Caco-2 (cell line): Measurements from ENCODE around the gene C1orf174. TPM values are rescaled to one million over a fixed set of nuclear protein-coding genes. Genes with fewer than 3 reads are reported as not detected.

Source experiments
- BruUV-seq: library from RNA; stranded (reverse); fragments of 400-500 nt; replicated peaks from 2 replicates; lab custom pipeline; 2021; lab: Mats Ljungman, UMichigan
- CTCF ChIA-PET: fragments of 300-600 bp; sonication (Branson Sonifier 250); formaldehyde crosslinking; loops from one replicate; lab custom pipeline; 2022; ENCODE audit warnings: antibody characterized with exemption; lab: Charles Lee
- POLR2A ChIA-PET: fragments of 300-600 bp; sonication (Branson Sonifier 250); formaldehyde crosslinking; loops from one replicate; lab custom pipeline; 2022; ENCODE audit warnings: antibody characterized with exemption; lab: Charles Lee
- DNase-seq, 2 experiments: peaks; one replicate each; pipeline versions ENCODE4 v3.0.0 to v3.0.0-alpha.2; 2020 to 2022
- H3K27me3 ChIP-seq: replicated peaks from 2 replicates; pipeline ENCODE4 v1.6.0; 2011; ENCODE audit warnings: low read length; ENCODE audit not compliant: control insufficient read depth, insufficient read depth
- H3K36me3 ChIP-seq: 2 replicates; pipeline ENCODE4 v1.5.1; 2011; ENCODE audit warnings: low read length; ENCODE audit not compliant: control insufficient read depth, insufficient read depth
- H3K4me1 ChIP-seq: fragments of 250-450 bp; sonication (Bioruptor Pico); 2 replicates; pipeline ENCODE4 v1.5.1; 2020; ENCODE audit warnings: mild to moderate bottlenecking
- H3K4me3 ChIP-seq: 2 replicates; pipeline ENCODE4 v1.5.1; 2011; ENCODE audit warnings: low read depth, mild to moderate bottlenecking, control low read depth, low read length
- H3K9me3 ChIP-seq: fragments of 250-450 bp; sonication (Bioruptor Pico); 2 replicates; pipeline ENCODE4 v1.5.1; 2020; ENCODE audit warnings: mild to moderate bottlenecking, moderate library complexity
- H3K27ac Mint-ChIP-seq: one replicate; pipeline ENCODE4 v1.8.0; 2022; ENCODE audit warnings: mixed read lengths; ENCODE audit not compliant: unreplicated experiment
- H3K27me3 Mint-ChIP-seq: one replicate; pipeline ENCODE4 v1.8.0; 2022; ENCODE audit warnings: mixed read lengths; ENCODE audit not compliant: insufficient read depth, unreplicated experiment
- H3K36me3 Mint-ChIP-seq: one replicate; pipeline ENCODE4 v1.8.0; 2022; ENCODE audit warnings: mild to moderate bottlenecking, mixed read lengths; ENCODE audit not compliant: insufficient read depth, unreplicated experiment
- H3K4me1 Mint-ChIP-seq: one replicate; pipeline ENCODE4 v1.8.0; 2022; ENCODE audit warnings: low read depth, mixed read lengths; ENCODE audit not compliant: unreplicated experiment
- H3K4me3 Mint-ChIP-seq: one replicate; pipeline ENCODE4 v1.8.0; 2022; ENCODE audit warnings: mild to moderate bottlenecking, moderate library complexity, mixed read lengths; ENCODE audit not compliant: unreplicated experiment
- H3K9me3 Mint-ChIP-seq: one replicate; pipeline ENCODE4 v1.8.0; 2022; ENCODE audit warnings: mixed read lengths; ENCODE audit not compliant: unreplicated experiment
- CTCF ChIP-seq, 2 experiments: fragments of 200-600 bp in 1 of 2; IDR thresholded peaks; 1 replicate in 1 of 2; 2 replicates in 1 of 2; pipeline versions ENCODE4 v1.5.1 to v1.8.0; 2011 to 2022; ENCODE audit warnings: antibody characterized with exemption in 1 of 2, control low read depth in 1 of 2, inconsistent platforms in 1 of 2, low read depth in 1 of 2, low read length in 1 of 2, mild to moderate bottlenecking in 1 of 2, moderate library complexity in 1 of 2; ENCODE audit not compliant: insufficient read depth in 1 of 2, severe bottlenecking in 1 of 2, unreplicated experiment in 1 of 2
- intact Hi-C: fragments of 100-400 bp; cut with micrococcal nuclease; formaldehyde crosslinking; loops from one replicate; pipeline ENCODE4 v1.10.0; 2022; ENCODE audit not compliant: unreplicated experiment
- total RNA-seq: library from RNA; stranded (reverse); gene quantifications from 2 replicates; pipeline ENCODE4 v1.2.3, GENCODE V29; 2022

The C1orf174 gene
- total RNA-seq, 1 experiment from 2014 or later = 19.2 TPM

GRCh38 chr1:3915551-3916121, 15.6 kb upstream of the C1orf174 start:
- Mint-ChIP-seq H3K27me3 (no peaks in the 10 kb centered on the region), H3K27ac (no peak overlapping the region), H3K4me3 (no peak overlapping the region), H3K9me3 (no peaks in the 10 kb centered on the region), H3K36me3 (no peaks in the 10 kb centered on the region), H3K4me1 (no peaks in the 10 kb centered on the region)
- POLR2A ChIA-PET = no interaction called here
- H3K36me3 ChIP-seq = no peaks in the 10 kb centered on the region
- no peaks in the 10 kb centered on the region for H3K27me3 ChIP-seq
- peak in 1 of 2 experiments; percentile 3 for DNase-seq
- TF ChIP-seq CTCF (IDR thresholded peaks at IDR 0.05; ENCODE audit: insufficient read depth in 1 of 2, low read depth in 1 of 2, low read length in 1 of 2, severe bottlenecking in 1 of 2, unreplicated experiment in 1 of 2) = no peak
- CTCF ChIA-PET = no interaction called here
- intact Hi-C loops = no loop called here
- H3K9me3 ChIP-seq = no peaks in the 10 kb centered on the region
- H3K4me3 ChIP-seq = no peak overlapping the region
- BruUV-seq = no TSS peak
- H3K4me1 ChIP-seq = no peaks in the 10 kb centered on the region

DNA sequence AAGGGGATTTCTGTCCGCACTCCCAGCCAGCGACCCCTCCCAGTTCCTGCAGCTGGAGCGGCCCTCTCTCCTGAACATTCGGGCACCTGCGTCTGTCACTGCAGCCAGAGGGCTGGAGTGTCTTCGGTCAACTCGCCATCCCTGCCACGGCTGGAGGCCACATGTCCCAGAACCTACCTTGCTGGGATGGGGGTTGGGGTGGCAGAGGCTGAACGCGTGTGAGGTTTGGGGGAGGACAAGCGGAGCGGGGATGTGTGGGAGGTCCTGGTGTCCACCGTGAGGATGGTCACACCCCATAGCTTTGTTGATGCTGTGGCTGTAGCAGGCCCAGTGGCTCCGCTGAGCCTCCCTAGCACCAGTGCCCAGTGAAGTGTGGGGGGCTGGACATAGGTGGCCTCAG, 14.8 kb upstream of the C1orf174 start:
- no peak overlapping the region for H3K4me3 Mint-ChIP-seq
- no peak overlapping the region for H3K27ac Mint-ChIP-seq
- peak in 1 of 2 experiments; percentile 12 for DNase-seq
- H3K4me1 ChIP-seq = no peaks in the 10 kb centered on the region
- BruUV-seq = no TSS peak
- no peak overlapping the region for H3K4me3 ChIP-seq
- H3K36me3 ChIP-seq = no peaks in the 10 kb centered on the region
- H3K27me3 Mint-ChIP-seq = no peaks in the 10 kb centered on the region
- no peaks in the 10 kb centered on the region for H3K27me3 ChIP-seq
- H3K36me3 Mint-ChIP-seq = no peaks in the 10 kb centered on the region
- TF ChIP-seq CTCF (IDR thresholded peaks at IDR 0.05; ENCODE audit: insufficient read depth in 1 of 2, low read depth in 1 of 2, low read length in 1 of 2, severe bottlenecking in 1 of 2, unreplicated experiment in 1 of 2) = no peak
- H3K9me3 Mint-ChIP-seq = no peaks in the 10 kb centered on the region
- no peaks in the 10 kb centered on the region for H3K9me3 ChIP-seq
- intact Hi-C loops = no loop called here
- no peaks in the 10 kb centered on the region for H3K4me1 Mint-ChIP-seq
- ChIA-PET POLR2A (no interaction called here), CTCF (no interaction called here)

GRCh38 chr1:3914331-3914851, 14.3 kb upstream of the C1orf174 start:
- TF ChIP-seq CTCF (IDR thresholded peaks at IDR 0.05; ENCODE audit: insufficient read depth in 1 of 2, low read depth in 1 of 2, low read length in 1 of 2, severe bottlenecking in 1 of 2, unreplicated experiment in 1 of 2) = no peak
- POLR2A ChIA-PET = no interaction called here
- H3K27me3 ChIP-seq = no peaks in the 10 kb centered on the region
- H3K9me3 Mint-ChIP-seq = no peaks in the 10 kb centered on the region
- CTCF ChIA-PET = no interaction called here
- H3K4me1 Mint-ChIP-seq = no peaks in the 10 kb centered on the region
- no peaks in the 10 kb centered on the region for H3K36me3 Mint-ChIP-seq
- no peak overlapping the region for H3K27ac Mint-ChIP-seq
- H3K27me3 Mint-ChIP-seq = no peaks in the 10 kb centered on the region
- intact Hi-C loops = no loop called here
- H3K9me3 ChIP-seq = no peaks in the 10 kb centered on the region
- H3K4me3 ChIP-seq = no peak overlapping the region
- no TSS peak for BruUV-seq
- H3K4me1 ChIP-seq = no peaks in the 10 kb centered on the region
- H3K4me3 Mint-ChIP-seq = no peak overlapping the region
- peak in 1 of 2 experiments; percentile 17 for DNase-seq
- H3K36me3 ChIP-seq = no peaks in the 10 kb centered on the region
